HG03432 (cell line): ENCODE measurements around the gene TNS1.

Experiments
- ATAC-seq: cut with Tn5 transposase; IDR thresholded peaks from one replicate; pipeline ENCODE4 v1.9.1; 2021; ENCODE audit warnings: mild to moderate bottlenecking, moderate library complexity; ENCODE audit not compliant: unreplicated experiment

Gene TNS1

DNA sequence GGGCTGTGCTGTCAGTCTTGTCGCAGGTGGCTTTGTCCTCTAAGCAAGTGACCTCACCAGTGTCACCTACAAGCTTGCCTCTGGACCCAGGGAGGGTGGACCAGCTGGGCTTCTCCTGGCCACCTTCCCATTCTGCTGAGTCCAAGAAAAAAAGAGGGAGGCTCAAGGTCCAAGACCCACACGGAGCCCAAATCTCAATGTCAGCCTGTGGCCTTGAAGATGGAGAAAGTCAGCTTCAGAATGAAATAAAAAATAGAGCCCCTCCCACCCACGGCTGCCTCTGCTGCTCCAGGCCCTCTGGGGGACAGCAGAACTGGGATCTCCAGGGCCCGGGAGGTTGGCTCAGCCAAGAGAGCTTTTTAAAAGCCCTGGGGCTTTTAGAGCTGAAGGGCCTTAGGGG is 145.9 kb downstream of the TNS1 start:
- no peak for ATAC-seq

DNA sequence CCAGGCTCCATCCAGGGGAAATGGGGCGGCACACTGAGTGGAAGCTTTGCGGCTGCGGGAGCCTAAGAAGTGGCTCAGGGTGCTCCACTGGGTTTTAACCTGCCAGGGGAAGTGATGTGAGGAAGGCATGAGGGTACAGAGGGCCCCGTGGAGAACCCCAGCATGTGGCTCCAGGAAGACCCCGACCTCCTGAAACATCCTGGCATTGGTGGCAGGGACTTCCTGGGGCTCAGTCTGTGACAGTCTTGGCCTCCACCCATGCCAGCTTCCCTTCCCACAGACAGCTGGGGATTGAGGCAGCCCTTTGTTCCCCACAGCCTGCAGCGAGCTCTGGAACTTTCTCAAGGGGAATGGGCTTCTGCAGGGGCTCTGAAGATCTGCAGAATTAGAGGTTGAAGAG is 146.6 kb downstream of the TNS1 start:
- ATAC-seq, result no peak

DNA sequence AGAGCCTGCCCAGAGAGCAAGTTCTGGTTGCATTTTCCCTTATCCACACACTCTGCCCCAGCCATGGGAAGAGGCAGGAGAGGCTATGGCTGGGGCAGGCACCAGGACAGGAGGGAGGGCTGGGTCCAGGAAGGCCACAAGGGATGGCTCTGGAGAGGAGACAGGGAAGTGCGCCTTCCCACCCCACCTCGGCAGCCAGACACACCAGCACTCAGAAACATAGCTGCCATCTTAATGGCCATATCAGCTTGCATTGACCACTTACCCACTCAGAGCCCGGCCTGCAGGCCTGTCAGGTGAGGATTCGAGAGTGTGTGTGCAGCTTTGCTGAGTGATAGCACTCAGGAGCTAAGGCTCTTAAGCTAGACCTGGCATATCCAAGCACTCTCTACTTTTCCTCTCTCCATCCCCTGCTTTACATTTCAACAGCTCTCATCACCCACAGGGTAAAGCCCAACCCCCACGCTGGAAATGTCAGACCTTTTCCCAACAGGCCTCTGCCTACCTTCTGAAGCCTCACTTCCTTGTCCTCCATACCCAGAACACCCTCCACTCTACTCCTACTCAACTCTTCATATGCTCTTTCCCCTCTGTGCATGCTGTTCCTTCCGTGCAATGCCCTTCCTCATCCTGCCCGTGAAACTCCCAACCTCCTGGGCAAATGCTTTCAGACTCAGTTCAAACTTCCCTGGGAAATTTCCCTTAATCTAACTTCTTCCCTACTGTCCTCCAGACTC is 147.9 kb downstream of the TNS1 start:
- no peak for ATAC-seq

DNA sequence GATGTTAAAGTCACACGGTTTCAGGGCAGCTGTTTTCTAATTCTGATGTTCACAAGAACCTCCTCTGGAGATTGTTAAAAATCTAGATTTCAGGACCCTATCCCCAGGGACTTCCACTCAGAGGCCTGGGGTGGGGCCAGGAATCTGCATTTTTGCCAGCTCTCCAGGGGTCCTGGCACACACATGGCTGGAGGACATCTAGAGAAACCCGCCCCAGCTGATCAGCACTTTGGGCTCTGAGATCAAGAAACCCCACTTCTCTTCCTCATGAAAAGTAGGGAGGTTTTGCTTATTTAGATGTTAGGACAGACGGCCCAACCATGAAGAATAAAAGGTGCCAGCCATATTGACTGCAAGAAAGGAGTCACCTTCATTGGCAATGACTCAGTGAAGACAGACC is 148.8 kb downstream of the TNS1 start:
- ATAC-seq, result no peak

DNA sequence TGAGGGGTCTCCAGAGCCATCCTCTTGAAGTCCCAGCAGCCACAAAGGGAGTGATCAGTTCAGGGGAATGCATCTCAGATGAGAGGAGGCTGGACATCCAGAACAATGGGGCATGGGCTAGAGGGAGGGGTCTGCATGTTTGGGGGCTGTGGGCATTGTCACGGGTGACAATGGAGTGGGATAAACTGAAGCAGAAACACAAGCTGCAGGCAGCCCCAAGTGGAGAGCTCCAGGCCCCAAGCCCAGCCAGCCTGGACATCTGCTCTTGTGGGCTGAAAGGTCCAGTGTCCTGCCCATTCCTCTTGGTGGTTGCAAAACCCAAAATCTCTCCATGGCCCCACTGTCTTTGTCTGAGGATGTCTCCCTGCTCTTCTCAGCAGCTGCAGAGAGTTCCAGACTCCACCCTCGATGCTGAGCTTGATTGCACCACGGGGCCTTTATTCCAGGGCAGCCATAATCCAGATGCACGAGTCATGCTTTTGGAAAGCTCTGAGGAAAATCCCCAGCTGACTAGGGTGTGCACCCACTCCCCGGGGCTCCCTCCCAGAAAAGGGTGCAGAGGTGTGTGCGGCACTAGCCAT is 149.4 kb downstream of the TNS1 start:
- no peak for ATAC-seq

DNA sequence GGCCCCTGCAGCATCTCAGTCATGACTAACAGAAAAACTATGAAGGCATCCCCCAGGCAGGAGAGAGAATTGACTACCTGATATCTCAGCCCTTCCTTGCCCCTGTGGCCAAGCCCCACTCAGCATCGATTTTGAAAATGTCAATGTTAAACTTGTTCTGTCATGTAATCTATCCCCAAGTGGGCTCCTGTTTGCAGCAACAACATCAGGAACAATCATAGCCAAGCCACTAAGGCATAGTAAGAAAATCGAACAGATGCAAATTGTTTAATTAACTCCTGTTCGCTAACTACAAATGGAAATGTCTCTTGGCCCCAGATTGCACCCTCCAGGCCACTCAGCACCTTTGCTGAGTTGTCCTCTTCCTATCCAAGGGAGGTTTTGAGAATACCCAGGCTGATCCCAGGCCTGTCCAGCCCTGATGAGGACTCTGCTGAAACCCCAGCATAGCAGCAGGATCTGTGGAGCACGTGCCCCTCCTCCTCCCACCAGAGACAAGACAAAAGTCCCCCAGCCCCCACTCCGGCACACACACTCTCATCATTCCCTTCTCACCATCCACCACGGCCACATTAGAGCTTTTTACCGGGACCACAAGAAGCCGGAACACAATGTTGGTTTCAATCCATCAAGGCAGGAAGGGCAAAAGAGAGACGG is 150.1 kb downstream of the TNS1 start:
- no peak for ATAC-seq

DNA sequence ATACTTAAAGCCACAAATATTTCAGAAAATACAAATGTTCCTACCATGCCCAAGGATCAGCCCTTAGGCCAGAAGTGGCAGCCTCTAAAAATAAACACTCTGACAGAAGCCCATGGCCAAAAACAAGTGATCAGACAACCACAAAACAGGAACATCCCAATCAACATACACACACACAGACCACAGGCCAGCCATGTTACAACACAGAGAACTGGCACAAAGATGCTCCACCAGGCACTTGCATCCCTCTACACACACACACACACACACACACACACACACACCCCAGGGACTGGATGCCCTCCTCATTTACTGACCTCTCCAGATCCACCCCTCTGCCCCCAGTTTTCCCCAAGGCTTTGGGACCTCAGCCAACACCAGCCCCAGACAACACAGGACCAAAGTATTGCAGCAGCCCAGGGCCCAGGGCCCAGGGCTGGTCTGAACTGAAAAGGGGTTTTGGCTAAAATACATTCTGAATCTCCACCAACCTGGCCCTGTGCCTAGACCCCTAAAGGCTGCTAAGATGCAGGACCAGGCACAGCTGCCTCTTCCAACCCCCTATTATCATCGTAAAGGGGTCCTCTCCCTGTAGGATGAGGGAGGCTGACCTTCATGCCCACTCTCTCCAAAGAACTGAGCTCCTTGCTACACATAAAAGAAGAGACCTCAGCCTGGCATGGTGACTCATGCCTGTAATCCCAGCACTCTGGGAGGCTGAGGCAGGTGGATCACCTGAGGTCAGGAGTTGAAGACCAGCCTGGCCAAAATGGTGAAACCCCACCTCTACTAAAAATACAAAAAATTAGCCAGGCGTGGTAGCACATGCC is 151.4 kb downstream of the TNS1 start:
- ATAC-seq, result no peak

DNA sequence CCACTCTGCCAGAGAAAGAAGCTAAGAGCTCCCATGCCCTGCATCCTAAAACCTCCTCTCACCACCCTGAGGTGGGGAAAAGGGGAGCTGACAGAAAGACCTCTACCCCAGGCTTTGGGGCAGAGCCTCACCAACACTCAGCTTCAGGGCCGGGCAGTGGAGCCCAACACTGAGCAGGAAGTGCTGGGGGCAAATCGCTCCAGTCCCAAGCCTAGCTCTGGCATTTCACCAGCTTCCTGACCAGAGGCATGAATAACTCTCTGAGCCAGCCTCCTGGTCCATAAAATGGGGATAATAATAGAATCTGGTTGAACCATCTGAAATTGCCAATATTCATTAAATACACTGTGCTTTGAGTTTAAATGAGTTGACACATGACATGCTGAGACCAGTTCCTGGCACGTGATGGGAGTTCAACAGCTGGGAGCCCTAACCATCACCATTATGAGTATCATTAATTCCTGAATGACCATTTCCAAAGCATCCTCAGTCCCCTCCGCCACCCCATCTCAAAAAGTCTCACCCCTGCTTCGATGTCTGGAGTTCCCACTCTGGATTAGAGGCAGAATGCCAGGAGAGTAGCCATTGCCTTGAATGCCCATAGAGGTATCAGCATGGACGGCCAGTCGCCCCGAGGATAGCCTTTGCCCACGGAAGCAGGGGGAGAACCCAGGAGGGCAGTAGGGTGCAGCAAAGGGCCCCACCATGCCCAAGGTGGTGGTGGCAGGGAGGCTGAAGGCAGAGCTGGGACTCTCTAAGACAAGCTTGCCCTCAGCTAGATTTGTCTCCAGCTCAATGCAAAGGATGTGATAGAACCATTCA is 153.4 kb downstream of the TNS1 start:
- ATAC-seq, result no peak

DNA sequence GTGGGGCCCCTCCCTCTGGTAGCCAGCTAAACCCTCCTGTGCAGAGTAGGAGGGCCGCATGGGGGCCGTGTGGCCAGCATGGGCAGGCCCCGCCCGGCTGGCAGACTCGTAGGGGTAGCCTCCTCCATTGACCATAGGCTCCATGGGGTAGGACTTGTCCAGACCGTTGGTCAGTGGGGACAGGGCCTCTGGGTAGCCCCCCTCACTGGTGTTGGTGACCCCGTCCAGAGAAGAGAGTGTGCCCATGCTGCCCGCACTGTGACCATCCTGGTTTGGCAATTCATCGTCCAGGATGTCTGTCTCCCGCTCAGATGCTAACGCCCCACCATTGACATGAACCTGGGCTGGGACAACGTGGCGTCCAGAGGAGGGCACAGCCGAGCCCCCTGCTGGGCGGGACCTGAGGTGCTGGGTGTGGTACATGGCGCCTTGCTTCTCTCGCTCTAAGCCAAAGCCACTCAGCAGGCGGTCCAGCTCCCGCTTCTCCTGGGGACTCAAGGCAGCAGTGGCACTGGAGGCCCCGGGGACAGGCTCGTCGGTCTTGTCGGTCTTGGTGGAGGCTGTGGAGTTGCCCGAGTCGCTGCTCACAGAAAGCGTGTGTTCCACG is 154.3 kb downstream of the TNS1 start:
- ATAC-seq, result no peak

DNA sequence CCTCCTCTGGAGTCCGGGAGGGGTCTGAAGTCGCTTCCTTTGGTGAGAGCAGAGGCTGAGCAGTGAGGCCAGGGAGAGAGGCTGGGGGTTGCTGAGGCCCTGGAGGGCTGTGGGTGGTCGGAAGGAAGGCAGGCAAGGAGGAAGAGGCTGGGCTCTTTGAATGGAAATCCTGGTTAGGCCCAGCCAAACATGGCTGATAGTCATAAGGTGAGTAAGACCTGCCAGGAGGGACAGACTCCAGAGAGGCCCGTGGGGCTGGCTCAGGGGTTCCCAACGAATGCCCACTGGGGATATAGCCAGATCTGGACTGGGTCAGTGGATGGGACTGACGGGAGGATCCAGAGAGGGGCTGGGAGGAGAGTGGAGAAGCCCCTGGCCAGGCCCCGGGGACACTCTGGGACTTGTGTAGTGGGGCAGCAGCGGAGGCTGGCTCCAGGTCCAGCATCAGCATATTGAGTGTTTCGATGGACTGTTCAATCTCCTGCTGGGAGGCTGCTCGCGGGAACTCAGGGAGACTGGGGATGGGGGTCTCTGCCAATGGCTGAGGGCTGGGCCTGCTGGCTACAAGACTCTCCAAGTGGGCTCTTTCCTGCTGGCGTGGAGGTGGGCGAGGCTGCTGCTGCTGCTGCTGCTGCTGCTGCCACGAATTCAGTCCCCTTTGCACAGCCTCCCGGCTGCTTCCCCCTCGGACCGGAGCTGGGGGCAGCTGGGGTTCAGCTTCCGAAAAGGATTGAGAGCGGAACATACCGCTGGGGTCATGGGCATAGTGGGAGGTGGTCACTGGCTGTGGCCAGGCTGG is 155.0 kb downstream of the TNS1 start:
- no peak for ATAC-seq

DNA sequence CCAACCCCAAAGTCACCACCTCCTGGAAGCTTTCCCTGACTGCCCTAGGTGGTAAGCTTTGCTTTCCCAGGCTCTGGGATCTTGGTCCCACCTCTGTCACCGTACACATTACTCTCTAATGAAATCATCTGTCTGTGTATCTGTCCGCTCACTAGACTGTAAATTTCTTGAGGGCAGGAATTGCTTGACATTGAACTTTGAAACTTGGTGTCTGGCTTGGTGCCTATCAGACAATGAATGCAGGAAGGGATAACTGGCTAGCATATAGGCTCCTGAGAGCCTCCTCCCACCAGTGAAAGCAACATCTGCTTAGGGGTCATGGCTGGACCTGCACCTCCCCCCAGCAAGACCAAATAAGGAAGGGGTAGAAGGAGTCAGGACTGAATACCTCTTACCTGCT is 155.7 kb downstream of the TNS1 start:
- no peak for ATAC-seq

DNA sequence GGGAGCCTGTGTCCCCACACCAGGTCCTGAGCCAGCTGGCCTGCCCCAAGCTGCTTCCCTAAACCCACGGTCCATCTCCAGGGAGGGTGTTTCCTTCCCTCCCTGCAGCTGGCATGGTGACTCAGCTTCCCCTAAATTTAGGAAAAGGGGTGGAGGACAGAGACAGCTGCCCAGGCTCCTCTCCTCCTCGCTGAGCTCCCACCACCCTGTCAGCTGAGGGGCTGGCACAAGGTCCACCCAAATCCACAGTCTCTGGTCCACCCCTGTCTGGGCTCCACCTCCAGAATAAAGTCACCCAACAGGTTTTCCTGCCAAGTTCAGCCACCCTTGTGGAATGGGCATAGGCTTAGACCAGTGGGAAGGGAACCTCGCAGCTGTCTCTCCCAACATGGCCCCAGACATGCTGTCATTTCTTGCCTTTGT is 156.5 kb downstream of the TNS1 start:
- ATAC-seq, result no peak

DNA sequence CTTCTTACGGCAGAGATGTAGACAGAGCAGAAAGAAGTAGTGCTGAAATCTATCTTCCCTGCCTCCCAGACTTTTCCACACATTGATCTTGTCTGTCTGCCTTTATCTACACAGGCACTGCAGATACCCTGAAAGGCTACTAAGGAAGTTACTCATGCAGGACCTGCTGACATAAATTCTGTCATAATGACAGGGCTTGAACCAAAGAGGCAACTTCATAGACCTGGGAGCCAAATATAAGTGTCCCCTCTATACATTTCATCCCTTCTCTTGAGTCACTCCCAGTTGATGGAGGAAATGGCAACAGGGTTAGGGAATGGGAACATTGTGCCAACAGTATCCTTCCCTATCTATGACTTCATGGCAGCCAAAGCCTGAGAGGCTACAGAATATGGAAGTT is 157.5 kb downstream of the TNS1 start:
- ATAC-seq, result no peak

DNA sequence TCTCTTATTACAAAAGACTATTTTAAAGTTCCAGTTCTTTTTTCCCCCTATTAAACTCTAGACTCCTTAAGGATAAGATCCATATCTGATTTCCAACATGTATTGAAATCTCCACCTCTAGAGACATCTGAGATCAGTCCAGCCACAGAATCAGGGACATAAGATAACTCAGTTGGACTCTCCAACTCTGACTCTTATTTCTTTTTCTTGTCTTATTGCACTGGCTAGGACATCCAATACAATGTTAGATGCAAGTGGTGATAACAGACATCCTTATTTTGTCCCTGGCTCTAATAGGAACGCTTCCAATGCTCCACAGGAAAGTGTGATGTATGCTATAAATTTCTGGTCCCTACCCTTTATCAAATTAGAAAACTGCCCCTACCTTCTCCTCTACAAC is 158.1 kb downstream of the TNS1 start:
- ATAC-seq, result no peak

DNA sequence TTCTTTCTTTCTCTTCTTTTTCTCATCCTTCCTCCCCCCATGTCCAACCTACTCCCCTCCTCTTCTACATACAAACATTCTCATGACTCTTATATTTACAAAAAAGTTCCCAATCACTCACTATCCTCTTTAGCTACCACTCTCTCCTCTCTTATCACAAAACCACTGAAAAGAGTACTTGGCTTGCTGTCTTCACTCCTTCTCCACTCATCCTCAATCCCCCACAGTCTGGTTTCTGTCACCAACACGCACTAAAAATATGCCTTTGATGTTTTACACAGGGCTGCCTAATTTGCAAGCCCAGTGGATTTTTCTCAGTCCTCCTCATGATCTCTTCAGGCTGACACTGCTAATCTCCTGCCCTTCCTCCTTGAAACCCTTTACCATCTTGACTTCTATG is 159.5 kb downstream of the TNS1 start:
- ATAC-seq, result no peak

DNA sequence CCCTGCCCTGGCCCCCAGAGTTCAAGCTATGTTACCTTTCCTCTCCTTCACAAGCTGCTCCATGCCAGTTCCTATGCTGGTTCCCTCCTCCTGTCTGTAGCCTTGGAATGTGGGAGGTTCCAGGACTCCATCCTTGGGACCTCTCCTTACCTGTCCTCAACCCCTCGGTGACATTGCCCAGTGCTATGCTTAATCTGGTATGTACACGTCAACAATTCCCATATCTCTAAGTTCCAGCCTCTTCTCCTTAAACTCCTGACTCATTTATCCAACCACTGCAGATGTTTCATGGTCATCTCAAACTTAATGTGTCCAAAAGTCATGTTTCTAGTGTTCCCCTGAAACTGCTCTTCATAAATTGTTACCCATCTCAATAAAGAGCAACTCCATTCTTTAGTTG is 160.8 kb downstream of the TNS1 start:
- no peak for ATAC-seq

DNA sequence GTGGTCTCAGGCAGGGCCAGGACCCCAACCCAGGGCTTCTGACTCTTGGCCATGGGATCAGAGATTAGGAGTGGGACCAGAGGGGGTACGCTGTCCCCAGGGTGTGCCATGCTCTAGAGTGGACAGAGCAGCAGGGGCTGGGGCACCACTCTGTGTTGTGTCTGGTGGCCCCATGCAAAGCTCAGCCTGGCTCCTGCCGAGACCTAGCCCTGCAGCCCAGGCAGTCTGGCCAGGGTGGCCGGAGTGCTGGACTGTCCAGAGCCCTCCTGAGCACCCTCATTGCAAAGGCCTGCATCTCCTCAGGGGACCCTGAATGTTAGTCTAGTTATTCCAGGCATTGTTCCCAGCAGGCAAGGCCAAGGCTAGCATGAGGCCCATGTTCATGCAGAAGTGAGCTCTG is 162.3 kb downstream of the TNS1 start:
- ATAC-seq, result no peak

DNA sequence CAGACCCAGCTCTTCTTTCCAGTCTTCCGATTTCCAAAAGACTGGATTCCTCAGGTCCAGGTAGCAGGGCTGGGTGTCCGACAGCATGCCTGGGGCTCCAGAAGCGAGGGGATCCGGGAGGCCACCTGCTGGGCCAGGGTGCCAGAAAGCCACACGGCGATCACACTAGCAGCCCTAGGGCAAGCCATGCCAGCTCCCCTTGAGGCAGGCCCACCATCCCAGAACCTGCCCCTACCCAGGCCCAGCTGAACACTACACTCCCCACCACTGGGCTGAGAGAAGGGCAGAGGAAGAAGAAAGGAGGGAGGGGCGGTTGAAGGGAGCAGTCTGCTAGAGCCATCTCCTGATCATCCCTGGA is 163.1 kb downstream of the TNS1 start:
- no peak for ATAC-seq

DNA sequence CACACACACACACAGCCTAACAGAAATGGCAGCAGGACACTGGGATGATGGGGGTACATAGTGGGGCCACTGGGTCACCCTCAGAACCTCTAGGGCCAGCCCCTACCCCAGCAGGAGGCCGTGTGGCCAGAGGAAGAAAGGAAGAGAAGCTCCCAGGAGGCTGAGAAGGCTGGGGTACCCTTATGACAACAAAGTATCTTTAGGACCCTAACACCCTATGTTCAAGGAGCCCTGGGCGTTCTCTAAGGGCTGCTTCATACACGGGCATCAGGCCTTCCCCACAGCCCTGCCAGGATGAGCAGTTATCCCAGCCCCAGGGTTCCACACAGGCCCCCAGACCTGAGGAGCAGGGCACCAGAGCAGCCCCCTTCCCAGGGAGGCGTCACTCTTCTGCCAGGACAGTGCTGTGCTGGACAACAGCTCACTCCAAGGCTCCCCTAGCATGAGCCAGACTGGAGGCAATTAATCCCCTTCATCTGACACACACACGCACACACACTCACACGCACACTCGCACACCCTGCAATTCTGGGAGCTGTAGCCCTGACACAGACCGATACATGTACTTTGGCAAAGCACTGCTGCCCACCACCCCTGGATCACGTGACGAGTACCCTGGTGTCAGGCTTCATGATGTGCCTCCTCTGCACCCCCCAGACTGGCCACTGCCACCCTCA is 163.6 kb downstream of the TNS1 start:
- ATAC-seq, result no peak
